H9 (cell line): ENCODE results near the gene TGM2. TPM values are rescaled to one million over a fixed set of nuclear protein-coding genes. Genes with fewer than 3 reads are reported as not detected.

Source experiments
- DNase-seq: peaks from one replicate; pipeline ENCODE4 v3.0.0-alpha.2; 2017
- H2AFZ ChIP-seq: one replicate; pipeline ENCODE4 v1.6.1; 2013; ENCODE audit warnings: mild to moderate bottlenecking, low read length, control low read depth, moderate library complexity
- H2AK5ac ChIP-seq: 2 replicates; pipeline ENCODE4 v1.6.1; 2013; ENCODE audit warnings: low read length, control low read depth, mixed read lengths; ENCODE audit not compliant: insufficient read length
- H2BK120ac ChIP-seq: one replicate; pipeline ENCODE4 v1.6.1; 2013; ENCODE audit warnings: low read depth, mild to moderate bottlenecking, low read length, control low read depth, inconsistent platforms; ENCODE audit not compliant: poor library complexity, severe bottlenecking
- H2BK12ac ChIP-seq: 2 replicates; pipeline ENCODE4 v1.6.1; 2013; ENCODE audit warnings: low read length, control low read depth, mixed read lengths, low read depth; ENCODE audit not compliant: insufficient read length
- H2BK15ac ChIP-seq: 2 replicates; pipeline ENCODE4 v1.6.1; 2013; ENCODE audit warnings: low read depth, low read length, control low read depth
- H2BK20ac ChIP-seq: one replicate; pipeline ENCODE4 v1.6.1; 2013; ENCODE audit warnings: low read depth, mild to moderate bottlenecking, low read length, control low read depth, inconsistent platforms; ENCODE audit not compliant: poor library complexity, severe bottlenecking
- H2BK5ac ChIP-seq: 2 replicates; pipeline ENCODE4 v1.6.1; 2013; ENCODE audit warnings: low read length, control low read depth, mixed read lengths; ENCODE audit not compliant: insufficient read length
- H3K14ac ChIP-seq: 2 replicates; pipeline ENCODE4 v1.6.1; 2013; ENCODE audit warnings: low read length, control low read depth; ENCODE audit not compliant: insufficient read depth
- H3K18ac ChIP-seq: 2 replicates; pipeline ENCODE4 v1.6.1; 2013; ENCODE audit warnings: low read depth, mild to moderate bottlenecking, mixed read lengths, low read length, control low read depth; ENCODE audit not compliant: insufficient read length
- H3K23ac ChIP-seq: 2 replicates; pipeline ENCODE4 v1.6.1; 2013; ENCODE audit warnings: low read length, control low read depth, mixed read lengths, low read depth; ENCODE audit not compliant: insufficient read length
- H3K23me2 ChIP-seq: 2 replicates; pipeline ENCODE4 v1.6.1; 2013; ENCODE audit warnings: low read depth, mild to moderate bottlenecking, mixed read lengths, low read length, control low read depth; ENCODE audit not compliant: insufficient read length, poor library complexity, severe bottlenecking
- H3K27ac ChIP-seq: 2 replicates; pipeline ENCODE4 v1.5.1; 2013; ENCODE audit warnings: low read length, control low read depth, mixed read lengths, low read depth; ENCODE audit not compliant: insufficient read length
- H3K27me3 ChIP-seq: 2 replicates; pipeline ENCODE4 v1.6.1; 2013; ENCODE audit warnings: low read length, control low read depth, inconsistent platforms; ENCODE audit not compliant: insufficient read depth
- H3K4ac ChIP-seq: 2 replicates; pipeline ENCODE4 v1.6.1; 2013; ENCODE audit warnings: low read depth, mild to moderate bottlenecking, control low read depth, inconsistent platforms, low read length, moderate library complexity
- H3K4me1 ChIP-seq: 2 replicates; pipeline ENCODE4 v1.6.1; 2013; ENCODE audit warnings: low read length, control low read depth, inconsistent platforms; ENCODE audit not compliant: insufficient read depth
- H3K4me2 ChIP-seq: 2 replicates; pipeline ENCODE4 v1.6.1; 2013; ENCODE audit warnings: low read length, control low read depth, mixed read lengths; ENCODE audit not compliant: insufficient read length, insufficient read depth
- H3K56ac ChIP-seq: 2 replicates; pipeline ENCODE4 v1.6.1; 2013; ENCODE audit warnings: low read depth, mild to moderate bottlenecking, mixed read lengths, low read length, control low read depth; ENCODE audit not compliant: insufficient read length
- H3K79me1 ChIP-seq: 2 replicates; pipeline ENCODE4 v1.6.1; 2013; ENCODE audit warnings: low read depth, mild to moderate bottlenecking, moderate library complexity, low read length, control low read depth, inconsistent platforms; ENCODE audit not compliant: insufficient read depth, poor library complexity, severe bottlenecking
- H3K79me2 ChIP-seq: 2 replicates; pipeline ENCODE4 v1.6.1; 2013; ENCODE audit warnings: low read length, control low read depth, inconsistent platforms; ENCODE audit not compliant: insufficient read depth
- H3K9ac ChIP-seq: 2 replicates; pipeline ENCODE4 v1.6.1; 2013; ENCODE audit warnings: low read length, control low read depth, mixed read lengths; ENCODE audit not compliant: insufficient read length; ENCODE audit errors: extremely low read depth
- H3K9me3 ChIP-seq: one replicate; pipeline ENCODE4 v1.6.1; 2013; ENCODE audit warnings: low read depth, low read length, inconsistent platforms; ENCODE audit not compliant: control insufficient read depth
- H3T11ph ChIP-seq: one replicate; pipeline ENCODE4 v1.6.1; 2013; ENCODE audit warnings: mild to moderate bottlenecking, low read length, control low read depth, inconsistent platforms
- H4K20me1 ChIP-seq: one replicate; pipeline ENCODE4 v1.6.1; 2013; ENCODE audit not compliant: control insufficient read depth, insufficient read length, insufficient read depth
- H4K5ac ChIP-seq: 2 replicates; pipeline ENCODE4 v1.6.1; 2013; ENCODE audit warnings: low read depth, mild to moderate bottlenecking, mixed read lengths, low read length, control low read depth; ENCODE audit not compliant: insufficient read length
- H4K8ac ChIP-seq: replicated peaks from 2 replicates; pipeline ENCODE4 v1.6.1; 2013; ENCODE audit warnings: low read length, control low read depth, mixed read lengths, low read depth; ENCODE audit not compliant: insufficient read length
- H4K91ac ChIP-seq: 2 replicates; pipeline ENCODE4 v1.6.1; 2013; ENCODE audit warnings: low read depth, mild to moderate bottlenecking, moderate library complexity, mixed read lengths, low read length, control low read depth; ENCODE audit not compliant: insufficient read length
- H3K27ac Mint-ChIP-seq, 3 experiments: 2 replicates in 2 of 3; 3 replicates in 1 of 3; pipeline ENCODE4 v1.8.0; 2020 to 2021; ENCODE audit warnings: mixed read lengths in 3 of 3, mild to moderate bottlenecking in 1 of 3, moderate library complexity in 1 of 3
- H3K27me3 Mint-ChIP-seq: 2 replicates; pipeline ENCODE4 v1.8.0; 2021; ENCODE audit warnings: low read depth, mild to moderate bottlenecking, moderate library complexity, mixed read lengths
- H3K36me3 Mint-ChIP-seq, 3 experiments: 2 replicates in 2 of 3; 3 replicates in 1 of 3; pipeline ENCODE4 v1.8.0; 2020 to 2021; ENCODE audit warnings: low read depth in 3 of 3, mixed read lengths in 3 of 3; ENCODE audit not compliant: insufficient read depth in 1 of 3
- H3K4me1 Mint-ChIP-seq, 2 experiments: 2 replicates each; pipeline ENCODE4 v1.8.0; 2020; ENCODE audit warnings: mixed read lengths in 2 of 2
- H3K4me3 Mint-ChIP-seq, 2 experiments: 2 replicates in 1 of 2; 3 replicates in 1 of 2; pipeline ENCODE4 v1.8.0; 2020 to 2021; ENCODE audit warnings: mild to moderate bottlenecking in 2 of 2, mixed read lengths in 2 of 2, moderate library complexity in 1 of 2
- H3K9me3 Mint-ChIP-seq, 2 experiments: 2 replicates in 1 of 2; 3 replicates in 1 of 2; pipeline ENCODE4 v1.8.0; 2020; ENCODE audit warnings: mild to moderate bottlenecking in 2 of 2, mixed read lengths in 2 of 2, moderate library complexity in 1 of 2
- WGBS: extraction: QIAGEN DNeasy Blood & Tissue Kit; methylation state at CpG from one replicate; pipeline ENCODE4 v1.1.7; 2013; ENCODE audit warnings: missing lambda C conversion rate, low lambda C conversion rate, mixed read lengths; ENCODE audit not compliant: insufficient read length; ENCODE audit errors: extremely low coverage; 5-methylcytosine and 5-hydroxymethylcytosine counted together
- total RNA-seq: library from RNA; stranded (reverse); gene quantifications from 2 replicates; pipeline ENCODE4 v1.2.1, GENCODE V29; 2021
- TF ChIP-seq, protein P1 (sequence below): fragments of 200-600 bp; sonication (generic); conservative IDR thresholded peaks from 3 replicates; pipeline ENCODE4 v1.8.0; 2021; ENCODE audit warnings: antibody characterized with exemption, mild to moderate bottlenecking

TGM2 gene
- total RNA-seq, 1 experiment from 2014 or later, result 1.1 TPM

DNA sequence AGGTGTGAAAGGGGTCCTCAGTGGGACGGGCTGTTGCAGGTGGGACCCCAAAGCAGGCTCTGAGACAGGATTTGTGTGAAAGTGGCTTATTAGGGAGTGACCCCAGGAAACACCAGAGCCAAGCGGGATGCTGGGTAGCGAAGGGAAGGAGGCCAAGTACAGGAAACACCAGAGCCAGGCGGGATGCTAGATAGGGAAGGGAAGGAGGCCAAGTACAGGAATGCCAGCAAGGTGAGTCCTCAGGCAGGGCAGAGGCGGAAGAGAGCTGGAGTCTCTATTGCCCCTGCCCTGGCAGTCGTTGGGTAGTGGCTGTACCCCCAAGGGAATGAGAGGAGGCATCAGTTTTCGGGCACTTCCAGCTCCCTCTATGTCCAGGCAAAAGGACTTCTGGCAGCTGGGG is 30.5 kb upstream of the TGM2 start:
- Histone ChIP-seq H2AFZ (no peak overlapping the region), H2BK120ac (no peak overlapping the region), H3K27me3 (no peaks in the 10 kb centered on the region), H4K8ac (no peak overlapping the region), H4K5ac (no peak overlapping the region), H3K9ac (no peak overlapping the region), H2BK15ac (no peak overlapping the region), H3K56ac (no peak overlapping the region), H3K27ac (no peak overlapping the region), H4K20me1 (no peaks in the 10 kb centered on the region), H2AK5ac (no peak overlapping the region), H3K4me2 (no peak overlapping the region), H3K23ac (no peak overlapping the region), H4K91ac (no peak overlapping the region), H2BK20ac (no peak overlapping the region), H2BK12ac (no peak overlapping the region), H3K18ac (no peak overlapping the region), H3K9me3 (no peaks in the 10 kb centered on the region), H3K79me2 (no peaks in the 10 kb centered on the region), H3K23me2 (no peaks in the 10 kb centered on the region), H3K79me1 (no peaks in the 10 kb centered on the region), H3K4ac (no peak overlapping the region), H2BK5ac (no peak overlapping the region), H3K4me1 (no peaks in the 10 kb centered on the region), H3K14ac (no peak overlapping the region; the same call in 1 of the 2 replicates), H3T11ph (no peak overlapping the region)
- TF ChIP-seq, protein P1, sequence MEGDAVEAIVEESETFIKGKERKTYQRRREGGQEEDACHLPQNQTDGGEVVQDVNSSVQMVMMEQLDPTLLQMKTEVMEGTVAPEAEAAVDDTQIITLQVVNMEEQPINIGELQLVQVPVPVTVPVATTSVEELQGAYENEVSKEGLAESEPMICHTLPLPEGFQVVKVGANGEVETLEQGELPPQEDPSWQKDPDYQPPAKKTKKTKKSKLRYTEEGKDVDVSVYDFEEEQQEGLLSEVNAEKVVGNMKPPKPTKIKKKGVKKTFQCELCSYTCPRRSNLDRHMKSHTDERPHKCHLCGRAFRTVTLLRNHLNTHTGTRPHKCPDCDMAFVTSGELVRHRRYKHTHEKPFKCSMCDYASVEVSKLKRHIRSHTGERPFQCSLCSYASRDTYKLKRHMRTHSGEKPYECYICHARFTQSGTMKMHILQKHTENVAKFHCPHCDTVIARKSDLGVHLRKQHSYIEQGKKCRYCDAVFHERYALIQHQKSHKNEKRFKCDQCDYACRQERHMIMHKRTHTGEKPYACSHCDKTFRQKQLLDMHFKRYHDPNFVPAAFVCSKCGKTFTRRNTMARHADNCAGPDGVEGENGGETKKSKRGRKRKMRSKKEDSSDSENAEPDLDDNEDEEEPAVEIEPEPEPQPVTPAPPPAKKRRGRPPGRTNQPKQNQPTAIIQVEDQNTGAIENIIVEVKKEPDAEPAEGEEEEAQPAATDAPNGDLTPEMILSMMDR, result no peak
- peaks cover 5 to 6% of the 10 kb centered on the region in 2 experiments for H3K9me3 Mint-ChIP-seq
- no peak for DNase-seq
- no peak overlapping the region for H3K4me3 Mint-ChIP-seq
- no CpG with 5 or more reads among the region's 7 CpGs for WGBS
- H3K27ac Mint-ChIP-seq, result no peak overlapping the region
- H3K4me1 Mint-ChIP-seq, result peaks cover 13 to 17% of the 10 kb centered on the region in 2 experiments; a peak in 3 of 4 replicates
- peaks cover 11% of the 10 kb centered on the region for H3K27me3 Mint-ChIP-seq
- peaks cover 0 to 5% (median 4%) of the 10 kb centered on the region in 3 experiments; a peak in 1 of 7 replicates for H3K36me3 Mint-ChIP-seq
